Inflammatory macrophage (primary cell): ENCODE measurements around the gene TVP23A.
"Not testable (repeated sequence)": the region's sequence is repeated elsewhere in the genome, so short reads cannot be mapped to it uniquely, and the experiment has no call there.

ENCODE experiments used
- DNase-seq, 2 donors: peaks; one replicate each; pipeline ENCODE4 v3.0.0-alpha.2; 2020 to 2022

TVP23A gene

DNA sequence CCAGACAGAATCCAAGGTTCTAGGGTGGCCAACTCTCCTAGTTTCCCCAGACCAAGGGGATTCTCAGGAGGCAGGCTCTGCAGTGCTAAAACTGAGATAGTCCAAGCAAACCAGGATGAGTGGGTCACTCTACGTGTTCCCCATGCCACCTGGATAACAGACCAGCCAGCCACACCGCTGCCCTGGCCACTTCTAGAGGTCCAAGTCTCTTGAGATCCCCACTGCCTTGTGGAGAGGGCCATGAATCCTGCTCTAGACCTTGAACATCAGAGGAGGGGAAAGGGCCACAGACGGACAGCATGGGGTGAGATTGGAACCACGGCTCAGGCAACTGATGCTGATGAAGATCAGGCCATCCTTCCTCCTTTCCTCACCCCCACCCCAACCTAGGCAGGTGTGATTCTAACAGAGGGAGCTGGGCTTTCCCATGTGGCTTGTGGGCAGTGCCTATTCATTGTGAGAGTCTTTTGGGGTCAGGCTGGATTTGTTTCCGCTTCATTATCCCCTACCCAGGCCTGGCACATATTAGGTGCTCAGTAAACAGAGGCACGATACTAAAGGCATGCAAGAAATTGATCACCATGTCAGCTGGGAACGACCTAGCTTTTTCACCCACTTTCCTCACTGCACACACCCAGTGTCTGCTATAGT is 16.8 kb upstream of the TVP23A start:
- no peak for DNase-seq

GRCh38 chr16:10834766-10835165 is 16.2 kb upstream of the TVP23A start:
- DNase-seq = no peak

GRCh38 chr16:10834130-10834529 is 15.5 kb upstream of the TVP23A start:
- no peak for DNase-seq

DNA sequence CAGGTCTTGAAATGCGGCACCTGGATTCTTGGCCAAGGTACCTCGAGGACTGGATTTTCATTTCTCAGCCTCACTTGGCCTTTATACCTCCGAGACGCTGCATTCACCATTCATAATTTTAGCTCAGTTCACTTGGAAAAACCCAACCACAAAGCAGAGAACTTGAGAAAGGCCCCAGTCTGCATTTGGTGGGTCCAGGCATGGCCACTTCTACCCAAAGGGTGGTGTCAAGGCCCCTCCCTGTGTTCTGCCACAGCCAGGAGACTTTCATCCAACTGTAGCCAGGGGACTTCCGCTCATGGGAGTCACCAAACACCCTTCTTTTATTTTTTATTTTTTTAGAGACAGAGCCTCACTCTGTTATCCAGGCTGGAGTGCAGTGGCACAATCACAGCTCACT is 14.7 kb upstream of the TVP23A start:
- no peak for DNase-seq

- DNase-seq = peak; percentile 87 to 92
These were observed 13.6 kb upstream of the TVP23A start for GRCh38 chr16:10831894-10832886.

DNA sequence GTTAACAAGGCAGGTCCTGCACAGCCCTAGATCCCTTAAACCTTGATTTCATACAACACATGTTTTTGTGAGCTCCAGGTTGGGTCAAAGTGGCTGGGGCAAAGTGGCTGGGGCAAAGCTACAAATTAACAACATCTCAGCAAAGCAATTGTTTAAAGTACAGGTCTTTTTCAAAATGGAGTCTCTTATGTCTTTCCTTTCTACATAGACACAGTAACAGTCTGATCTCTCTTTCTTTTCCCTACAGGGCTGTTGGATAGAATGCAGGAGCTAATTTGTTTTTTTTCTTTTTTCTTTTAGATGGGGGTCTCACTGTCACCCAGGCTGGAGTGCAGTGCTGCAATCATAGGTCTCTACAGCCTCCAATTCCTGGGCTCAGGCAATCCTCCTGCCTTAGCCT is 11.6 kb upstream of the TVP23A start:
- DNase-seq = not testable (repeated sequence)

DNA sequence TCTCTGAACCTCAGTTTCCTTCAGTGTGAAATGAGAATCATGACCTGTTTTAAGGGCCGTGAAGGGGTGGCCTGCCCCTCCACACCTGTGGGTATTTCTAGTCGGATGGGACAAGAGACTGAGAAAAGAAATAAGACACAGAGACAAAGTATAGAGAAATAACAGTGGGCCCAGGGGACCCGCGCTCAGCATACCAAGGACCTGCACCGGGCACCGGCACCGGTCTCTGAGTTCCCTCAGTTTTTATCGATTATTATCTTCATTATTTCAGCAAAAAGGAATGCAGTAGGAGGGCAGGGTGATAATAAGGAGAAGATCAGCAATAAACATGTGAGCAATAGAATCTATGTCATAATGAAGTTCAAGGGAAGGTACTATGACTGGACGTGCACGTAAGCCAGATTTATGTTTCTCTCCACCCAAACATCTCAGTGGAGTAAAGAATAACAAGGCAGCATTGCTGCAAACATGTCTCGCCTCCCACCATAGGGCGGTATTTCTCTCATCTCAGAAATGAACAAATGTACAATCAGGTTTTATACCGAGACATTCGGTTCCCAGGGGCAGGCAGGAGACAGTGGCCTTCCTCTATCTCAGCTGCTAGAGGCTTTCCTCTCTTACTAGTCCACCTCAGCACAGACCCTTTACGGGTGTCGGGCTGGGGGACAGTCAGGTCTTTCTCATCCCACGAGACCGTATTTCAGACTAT is 10.9 kb upstream of the TVP23A start:
- DNase-seq = not testable (repeated sequence)

DNA sequence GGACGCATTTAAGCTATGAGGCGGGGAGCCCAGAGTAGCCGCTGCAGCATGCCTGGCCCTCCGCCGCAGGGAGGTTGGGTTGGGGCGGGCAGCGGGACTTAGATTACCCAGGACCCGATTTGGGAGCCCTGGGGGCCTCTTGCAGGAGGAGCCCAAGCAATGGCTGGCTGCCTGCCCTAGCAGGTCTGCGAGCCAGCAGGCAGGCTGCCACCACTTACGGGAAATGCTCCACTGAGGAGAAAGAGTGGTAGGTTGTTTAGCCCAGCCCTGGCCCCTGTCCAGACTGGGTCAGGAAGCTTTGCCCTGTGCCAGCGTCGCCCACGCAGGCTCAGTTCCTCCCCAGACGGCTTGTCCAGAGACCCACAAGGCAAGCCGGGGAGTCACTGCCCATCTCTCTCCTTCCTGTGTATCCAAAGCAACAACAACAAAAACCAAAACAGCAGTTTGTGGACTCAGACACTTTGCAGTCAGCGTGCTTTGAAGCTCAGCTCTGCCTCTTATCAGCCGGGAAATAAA is 10.3 kb upstream of the TVP23A start:
- DNase-seq = peak; percentile 96

DNA sequence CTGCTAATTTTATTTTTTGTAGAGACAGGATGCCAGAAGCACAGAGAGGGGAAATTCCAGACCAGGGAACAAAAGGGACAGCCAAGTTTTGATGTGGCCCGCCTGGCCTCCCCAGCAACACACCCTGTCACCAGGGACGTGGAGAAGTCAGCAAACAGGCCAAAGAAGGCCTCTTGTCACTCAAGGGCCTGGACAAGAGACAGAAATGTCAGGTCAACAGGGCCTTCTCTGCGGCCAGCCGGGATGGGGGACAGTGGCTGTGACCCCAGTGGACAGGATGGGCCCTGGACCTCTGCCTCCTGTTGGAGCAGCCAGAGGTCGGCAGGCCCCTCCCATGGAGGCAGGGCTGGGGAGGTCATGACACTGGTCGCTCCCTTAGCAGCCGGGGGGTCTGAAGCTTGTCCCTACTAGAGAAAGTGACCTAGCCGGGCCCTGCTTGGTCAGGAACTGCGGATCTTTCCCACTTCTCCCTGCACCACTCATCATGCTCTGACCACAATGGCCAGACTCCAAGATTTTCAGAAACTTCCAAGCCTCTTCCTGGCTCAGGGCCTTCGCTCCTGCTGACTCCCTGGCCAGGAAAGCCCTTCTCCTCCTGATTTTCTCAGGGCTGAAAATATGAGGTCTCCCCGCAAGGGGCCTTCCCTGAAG is 9.2 kb upstream of the TVP23A start:
- DNase-seq = no peak

DNA sequence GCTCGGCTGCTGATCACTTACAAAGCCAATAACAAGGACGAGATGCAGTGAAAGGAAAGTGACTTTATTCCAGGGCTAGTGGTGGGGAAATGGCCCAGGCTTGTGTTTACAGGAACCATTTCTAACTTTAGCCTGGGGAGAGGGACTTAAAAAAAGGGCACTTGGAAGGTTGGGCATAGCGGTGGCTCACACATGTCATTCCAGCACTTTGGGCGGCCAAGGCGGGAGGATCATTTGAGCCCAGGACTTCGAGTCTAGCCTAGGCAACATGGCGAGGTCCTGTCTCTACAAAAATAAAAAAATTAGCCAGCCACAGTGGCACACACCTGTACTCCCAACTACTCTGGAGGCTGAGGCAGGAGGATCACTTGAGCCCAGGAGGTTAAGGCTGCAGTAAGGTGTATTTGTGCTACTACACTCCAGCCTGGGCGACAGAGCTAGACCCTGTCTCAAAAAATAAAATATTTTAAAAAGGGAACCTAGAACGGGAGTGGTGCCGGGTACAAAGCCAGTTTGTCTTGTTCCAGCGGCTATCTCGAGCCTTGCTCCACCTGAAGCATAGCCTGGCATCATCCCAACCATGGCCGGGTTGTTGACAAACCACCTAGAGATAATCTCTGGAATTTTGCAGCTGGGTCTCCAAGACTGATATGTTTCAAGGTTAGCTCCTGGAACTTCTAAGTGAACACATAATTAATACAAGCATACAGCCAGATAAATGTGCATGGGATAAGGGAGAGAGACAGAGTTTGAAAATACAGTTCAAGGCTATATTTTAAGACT is 5.7 kb upstream of the TVP23A start:
- no peak for DNase-seq

GRCh38 chr16:10822702-10823101 is 4.1 kb upstream of the TVP23A start:
- no peak for DNase-seq

- no peak for DNase-seq
These were observed 2.0 kb upstream of the TVP23A start for GRCh38 chr16:10820546-10820945.

- no peak for DNase-seq
These were observed 1.1 kb downstream of the TVP23A start for GRCh38 chr16:10817514-10817913.

- DNase-seq = no peak
These were observed 5.5 kb downstream of the TVP23A start for GRCh38 chr16:10813099-10813455.

DNA sequence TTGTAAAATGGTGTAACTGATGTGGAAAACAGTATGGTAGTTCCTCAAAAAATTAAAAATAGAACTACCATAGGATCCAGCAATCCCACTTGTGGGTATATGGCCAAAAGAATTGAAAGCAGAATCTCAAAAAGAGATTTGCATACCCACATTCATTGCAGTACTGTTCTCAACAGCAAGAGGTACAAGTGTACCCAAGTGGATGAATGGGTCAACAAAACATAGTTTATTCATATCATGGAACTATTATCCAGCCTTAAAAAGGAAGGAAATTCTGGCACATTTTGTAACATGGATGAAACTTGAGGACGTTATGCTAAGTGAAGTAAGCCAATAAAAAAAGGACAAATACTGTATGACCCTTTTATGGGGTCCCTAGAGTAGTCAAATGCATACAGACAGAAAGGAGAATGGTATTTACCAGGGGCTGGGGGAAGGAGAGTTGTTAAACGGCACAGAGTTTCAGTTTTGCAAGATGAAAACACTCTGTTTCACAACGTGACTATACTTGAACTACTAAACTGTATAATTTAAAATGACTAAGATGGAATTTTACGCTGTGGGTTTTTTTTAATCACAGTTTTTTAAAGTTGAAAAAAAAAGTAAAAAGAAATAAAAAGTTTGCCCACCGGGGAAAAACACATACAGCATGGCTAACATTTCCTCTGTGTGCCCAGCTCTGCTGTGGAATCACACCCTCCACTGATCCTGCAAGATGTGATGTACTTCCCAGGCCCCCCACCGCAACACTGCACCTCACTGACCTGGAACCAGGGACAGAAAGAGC is 6.1 kb downstream of the TVP23A start:
- DNase-seq = peak in 1 of 2 donors; percentile 40

DNA sequence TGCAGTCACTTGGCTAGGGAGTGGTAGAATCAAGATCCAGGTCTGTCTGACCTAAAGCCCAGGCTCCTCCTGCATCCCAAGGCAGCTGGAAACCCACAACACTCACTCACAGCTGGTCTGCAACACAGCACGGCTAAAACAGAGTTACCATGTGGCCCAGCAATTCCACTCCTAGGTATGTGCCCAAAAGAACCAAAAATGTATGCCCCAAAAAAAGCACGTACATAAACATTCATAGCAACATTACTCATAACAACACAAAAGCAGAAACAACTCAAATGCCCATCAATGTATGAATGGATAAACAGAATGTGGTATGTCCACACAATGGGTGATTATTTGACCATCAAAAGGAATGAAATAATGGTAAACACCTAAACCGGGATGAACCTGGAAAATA is 8.9 kb downstream of the TVP23A start:
- no peak for DNase-seq

DNA sequence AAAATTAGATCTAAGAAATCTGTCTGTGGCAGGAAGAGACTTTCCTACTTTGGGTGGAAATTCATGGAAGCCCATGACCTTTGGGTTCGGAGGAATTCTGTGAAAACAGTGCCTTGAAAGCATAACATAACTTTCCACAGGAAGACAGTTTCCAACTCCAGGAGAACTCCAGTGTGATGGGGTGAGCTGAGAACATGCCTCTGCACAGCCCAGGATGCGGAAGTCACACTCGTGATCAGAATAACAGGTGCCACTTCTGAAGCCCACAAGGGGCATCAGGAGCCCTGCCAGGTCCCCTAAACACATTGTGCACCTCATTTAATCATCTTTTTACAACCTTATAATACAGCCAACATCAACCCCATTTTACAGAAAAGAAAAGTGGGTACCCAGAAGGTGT is 9.7 kb downstream of the TVP23A start:
- DNase-seq = no peak

DNA sequence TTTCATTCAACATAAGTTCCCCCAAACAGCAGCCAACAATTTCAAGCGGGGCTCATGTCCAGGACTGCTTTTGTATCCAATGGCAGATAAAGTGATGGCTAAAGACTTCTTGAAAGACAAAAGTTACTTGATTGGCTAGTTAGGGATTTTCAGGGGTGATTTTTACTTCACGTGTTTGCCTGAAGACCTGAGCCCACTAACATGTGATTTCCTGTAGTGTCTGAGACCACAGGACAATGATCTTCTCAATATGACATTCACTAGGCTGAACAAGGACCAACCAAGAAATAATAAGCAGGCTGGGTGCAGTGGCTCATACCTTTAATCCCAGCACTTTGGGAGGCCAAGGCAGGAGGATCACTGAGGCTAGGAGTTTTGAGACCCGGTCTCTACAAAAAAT is 10.4 kb downstream of the TVP23A start:
- DNase-seq = no peak

GRCh38 chr16:10806698-10807097 is 11.9 kb downstream of the TVP23A start:
- peak; percentile 67 to 92 for DNase-seq

DNA sequence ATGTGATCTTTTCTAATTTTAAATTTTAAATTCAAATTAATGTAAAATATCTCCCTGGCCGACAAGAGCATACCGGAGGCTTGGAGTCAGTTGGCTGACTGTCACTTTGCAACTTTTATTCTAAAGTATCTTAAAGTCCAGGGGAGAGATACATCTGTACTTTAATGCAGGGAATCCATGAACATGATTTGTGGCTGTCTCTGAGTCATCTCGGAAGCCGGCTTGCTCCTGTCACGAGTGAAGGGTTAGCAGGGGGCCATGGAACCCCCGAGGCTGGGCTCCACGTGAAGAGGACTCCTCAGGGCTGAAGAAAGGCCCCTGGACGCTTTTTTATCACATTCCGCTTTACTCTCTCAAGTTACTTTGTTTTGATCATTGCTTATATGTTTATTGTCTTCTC is 13.3 kb downstream of the TVP23A start:
- DNase-seq = no peak

- peak in 1 of 2 donors; percentile 22 for DNase-seq
These were observed 18.9 kb downstream of the TVP23A start for GRCh38 chr16:10799736-10800135.
